Measurements from ENCODE around the gene MMEL1.

MMEL1 gene

DNA sequence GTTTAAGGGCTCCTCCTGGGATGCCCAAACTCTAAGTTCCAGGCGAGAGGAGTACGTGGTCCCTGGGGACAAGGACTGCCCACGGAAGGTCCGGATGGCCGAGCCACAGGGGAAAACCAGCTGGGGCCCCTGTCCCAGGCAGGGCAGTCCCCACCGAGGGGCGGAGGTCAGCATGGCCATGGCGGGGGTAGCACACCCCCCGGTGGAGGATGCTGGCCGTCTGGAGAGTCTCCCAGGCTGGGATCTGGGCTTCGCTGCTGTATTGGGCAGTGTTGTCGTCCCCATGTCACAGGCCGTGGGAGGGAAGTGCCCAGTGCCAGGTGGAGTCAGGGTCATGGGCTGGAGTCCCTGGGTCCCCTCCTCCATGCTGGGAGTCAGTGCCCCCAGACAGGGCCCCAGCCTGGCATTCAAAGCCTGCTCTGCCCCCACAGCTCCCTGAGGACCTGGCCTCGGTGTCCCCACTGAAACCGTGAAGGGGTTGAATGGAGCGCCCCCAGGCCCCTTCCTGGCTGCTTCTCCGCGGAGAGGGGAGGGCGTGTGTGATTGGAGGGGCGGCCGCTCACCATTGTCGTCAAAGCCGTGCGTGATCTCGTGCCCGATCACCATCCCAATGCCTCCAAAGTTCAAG, 39.5 kb downstream of the MMEL1 start:
- no peak for DNase-seq (ENCODE audit: low read depth)
- H3K4me3 ChIP-seq (ENCODE audit: low read depth, low read length), result no peak overlapping the region
- TF ChIP-seq, protein P1, sequence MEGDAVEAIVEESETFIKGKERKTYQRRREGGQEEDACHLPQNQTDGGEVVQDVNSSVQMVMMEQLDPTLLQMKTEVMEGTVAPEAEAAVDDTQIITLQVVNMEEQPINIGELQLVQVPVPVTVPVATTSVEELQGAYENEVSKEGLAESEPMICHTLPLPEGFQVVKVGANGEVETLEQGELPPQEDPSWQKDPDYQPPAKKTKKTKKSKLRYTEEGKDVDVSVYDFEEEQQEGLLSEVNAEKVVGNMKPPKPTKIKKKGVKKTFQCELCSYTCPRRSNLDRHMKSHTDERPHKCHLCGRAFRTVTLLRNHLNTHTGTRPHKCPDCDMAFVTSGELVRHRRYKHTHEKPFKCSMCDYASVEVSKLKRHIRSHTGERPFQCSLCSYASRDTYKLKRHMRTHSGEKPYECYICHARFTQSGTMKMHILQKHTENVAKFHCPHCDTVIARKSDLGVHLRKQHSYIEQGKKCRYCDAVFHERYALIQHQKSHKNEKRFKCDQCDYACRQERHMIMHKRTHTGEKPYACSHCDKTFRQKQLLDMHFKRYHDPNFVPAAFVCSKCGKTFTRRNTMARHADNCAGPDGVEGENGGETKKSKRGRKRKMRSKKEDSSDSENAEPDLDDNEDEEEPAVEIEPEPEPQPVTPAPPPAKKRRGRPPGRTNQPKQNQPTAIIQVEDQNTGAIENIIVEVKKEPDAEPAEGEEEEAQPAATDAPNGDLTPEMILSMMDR (conservative IDR thresholded peaks at IDR 0.05; ENCODE audit: low read depth, low read length), result no peak

DNA sequence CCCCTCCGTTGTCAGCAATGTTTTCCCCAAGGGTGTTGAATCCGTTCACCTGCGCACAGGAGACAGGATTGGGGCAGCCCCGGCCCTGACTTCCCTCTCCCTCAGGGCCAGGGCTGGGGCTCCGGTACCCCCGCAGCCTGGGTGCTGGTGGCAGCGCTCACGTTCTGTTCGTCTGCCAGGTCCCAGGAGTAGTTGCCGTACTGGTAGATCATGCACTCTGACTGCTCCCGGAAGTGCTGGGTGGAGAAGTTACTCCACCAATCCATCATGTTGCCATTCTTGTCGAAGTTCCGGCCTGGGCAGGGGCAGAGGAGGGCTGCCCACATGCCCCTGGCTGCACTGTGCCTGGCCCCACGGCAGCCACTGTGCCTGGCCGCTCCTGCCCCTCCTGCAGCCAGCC, 40.1 kb downstream of the MMEL1 start:
- TF ChIP-seq, protein P1 (conservative IDR thresholded peaks at IDR 0.05; ENCODE audit: low read depth, low read length), result no peak
- H3K4me3 ChIP-seq (ENCODE audit: low read depth, low read length), result no peak overlapping the region
- no peak for DNase-seq (ENCODE audit: low read depth)

DNA sequence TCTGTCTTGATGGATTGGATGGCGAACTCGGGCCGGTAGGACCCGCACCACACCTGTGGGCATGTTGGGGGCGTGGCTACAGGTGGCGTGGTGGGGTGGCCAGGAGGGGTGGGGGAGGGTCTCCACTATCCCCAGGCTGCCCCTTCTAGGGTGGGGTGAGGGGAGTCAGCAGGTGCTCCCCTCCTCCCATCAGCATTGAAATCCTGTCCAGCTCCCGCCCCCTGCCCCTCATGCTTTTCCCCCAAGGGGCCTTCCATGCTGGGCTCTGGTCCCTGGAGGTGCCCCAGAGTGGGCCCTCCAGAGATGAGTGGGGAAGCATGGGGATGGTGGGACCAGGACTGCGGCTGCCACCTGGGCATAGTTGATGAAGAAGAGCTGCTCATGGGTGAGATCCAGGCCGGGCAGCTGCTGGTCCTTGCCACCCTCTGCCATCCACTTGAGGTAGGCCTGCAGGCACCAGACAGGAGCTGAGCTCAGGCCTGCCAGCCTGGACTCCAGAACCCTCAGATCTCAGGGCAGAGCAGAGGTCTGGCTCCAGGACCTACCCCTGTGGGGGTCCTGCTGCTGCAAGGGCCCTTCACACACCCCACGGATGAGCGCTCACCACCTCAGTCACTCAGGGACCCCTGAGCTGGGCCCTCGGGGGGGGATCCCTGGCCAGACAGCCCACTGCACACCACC, 41.1 kb downstream of the MMEL1 start:
- no peak overlapping the region for H3K4me3 ChIP-seq (ENCODE audit: low read depth, low read length)

DNA sequence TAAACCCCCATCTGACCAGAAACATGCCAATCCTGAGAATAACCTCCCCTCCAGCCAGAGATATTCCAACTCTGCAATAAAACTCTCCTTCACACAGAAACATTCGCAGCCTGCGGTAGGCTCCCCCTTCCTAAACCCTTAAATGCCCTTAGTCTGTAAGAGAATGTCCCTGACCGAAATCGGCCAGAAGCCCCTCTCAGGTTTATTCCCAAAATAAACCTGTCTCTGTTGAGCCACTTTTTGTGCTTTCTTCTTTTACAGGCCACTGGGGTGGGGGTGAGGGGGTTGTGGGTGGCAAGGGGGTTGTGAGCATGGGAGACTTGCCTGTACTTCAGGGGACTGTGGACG, 41.6 kb downstream of the MMEL1 start:
- no peak overlapping the region for H3K4me3 ChIP-seq (ENCODE audit: low read depth, low read length)
- TF ChIP-seq, protein P1 (conservative IDR thresholded peaks at IDR 0.05; ENCODE audit: low read depth, low read length), result no peak
- no peak for DNase-seq (ENCODE audit: low read depth)

More for the DNA sequence above, 41.1 kb downstream of the MMEL1 start:
- DNase-seq (ENCODE audit: low read depth), result no peak
- TF ChIP-seq, protein P1 (conservative IDR thresholded peaks at IDR 0.05; ENCODE audit: low read depth, low read length), result no peak

DNA sequence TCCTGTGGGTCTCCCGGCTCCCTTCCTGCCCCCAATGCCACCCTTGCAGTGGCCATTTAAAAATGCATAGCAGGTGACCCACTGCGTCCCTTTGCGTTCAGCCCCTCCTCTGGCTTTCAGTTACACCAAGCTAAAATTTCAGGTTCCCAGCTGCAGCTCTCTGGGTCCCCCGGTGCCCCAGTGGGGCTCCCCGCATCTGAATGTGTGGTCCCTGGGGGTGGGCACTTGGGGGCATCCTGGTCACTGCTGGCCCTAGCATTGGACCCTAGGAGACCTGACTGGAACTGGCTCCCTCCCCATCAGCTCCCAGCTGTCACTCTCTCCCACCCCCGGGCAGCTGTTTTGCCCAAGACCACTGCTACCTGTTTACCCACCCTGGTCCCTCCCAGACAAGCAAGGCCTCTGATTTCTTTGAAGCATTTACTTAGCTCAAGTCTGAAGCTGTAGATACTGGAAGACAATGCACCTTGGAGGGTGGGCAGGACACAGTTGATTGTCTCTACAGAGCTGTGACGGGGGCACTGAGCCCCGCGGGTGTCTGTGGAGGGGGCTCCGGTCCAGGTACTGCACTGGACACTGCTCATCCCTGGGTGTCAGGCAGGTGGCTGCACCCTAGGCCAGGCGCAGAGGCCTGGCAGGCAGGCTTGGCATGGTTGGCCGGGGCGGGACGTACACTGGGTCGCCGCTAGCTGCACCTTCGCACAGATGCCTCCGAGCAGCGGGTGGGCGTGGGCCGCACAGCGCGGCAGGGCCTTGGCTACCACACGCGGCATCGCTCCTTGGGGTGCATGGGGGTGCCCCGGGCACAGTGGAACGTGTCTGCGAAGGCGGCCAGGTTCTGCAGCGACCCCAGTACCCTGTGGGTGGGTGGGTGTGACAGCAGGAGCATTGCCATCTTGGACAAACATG, 42.3 kb downstream of the MMEL1 start:
- TF ChIP-seq, protein P1 (conservative IDR thresholded peaks at IDR 0.05; ENCODE audit: low read depth, low read length), result no peak
- no peak for DNase-seq (ENCODE audit: low read depth)

DNA sequence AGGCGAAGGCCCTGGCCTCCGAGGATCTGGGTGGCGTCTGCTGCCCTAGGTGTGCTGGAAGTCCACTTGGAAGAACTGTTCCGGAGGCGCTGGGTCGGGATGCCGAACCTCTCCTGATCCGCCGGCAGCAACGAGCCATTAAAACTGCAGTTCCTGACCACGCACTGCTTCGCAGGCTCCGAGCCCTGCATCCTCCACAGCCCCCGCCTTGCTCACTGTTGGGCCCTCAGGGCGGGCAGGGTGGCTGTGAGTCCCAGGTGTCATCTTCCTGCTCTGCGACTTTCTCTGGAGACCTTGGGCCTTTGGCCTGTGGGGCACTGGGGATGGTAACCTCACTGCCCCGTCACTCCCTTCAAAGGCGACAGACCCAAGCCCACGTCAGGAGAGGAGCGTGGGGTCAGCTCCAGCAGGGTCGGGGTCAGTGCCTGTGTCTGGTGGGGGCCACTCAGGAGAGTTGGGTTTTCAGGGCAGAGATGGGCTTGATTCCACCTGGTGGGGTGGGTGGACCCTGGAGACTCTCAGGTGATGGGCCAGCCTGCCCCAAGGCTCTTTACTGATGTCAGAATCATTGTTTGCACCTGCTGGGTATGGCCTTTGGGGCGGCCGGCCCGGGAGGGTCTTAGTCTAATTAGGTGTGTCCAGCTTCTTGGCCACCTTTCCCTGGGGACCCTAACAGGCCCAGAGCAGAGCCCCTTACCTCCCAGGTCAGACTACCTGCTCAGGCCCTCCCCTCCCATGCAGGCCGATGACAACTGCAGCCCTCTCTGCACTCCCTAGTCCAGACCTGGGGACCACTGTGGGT, 43.2 kb downstream of the MMEL1 start:
- TF ChIP-seq, protein P1 (conservative IDR thresholded peaks at IDR 0.05; ENCODE audit: low read depth, low read length), result no peak
- no peak overlapping the region for H3K4me3 ChIP-seq (ENCODE audit: low read depth, low read length)
- no peak for DNase-seq (ENCODE audit: low read depth)

More for the DNA sequence above, 42.3 kb downstream of the MMEL1 start:
- H3K4me3 ChIP-seq (ENCODE audit: low read depth, low read length), result no peak overlapping the region

Measured in choroid plexus epithelial cell (primary cell).